Caco-2 (cell line): ENCODE measurements around the gene LEKR1. TPM values are rescaled to one million over a fixed set of nuclear protein-coding genes. Genes with fewer than 3 reads are reported as not detected.

Experiments
- Bru-seq: library from RNA; stranded (reverse); fragments of 400-500 nt; gene quantifications from one replicate; lab custom pipeline; 2021; lab: Mats Ljungman, UMichigan
- BruChase-seq, 2 experiments: library from RNA; stranded (reverse); fragments of 400-500 nt; gene quantifications; one replicate each; lab custom pipeline; 2021; lab: Mats Ljungman, UMichigan
- BruUV-seq: library from RNA; stranded (reverse); fragments of 400-500 nt; replicated peaks from 2 replicates; lab custom pipeline; 2021; lab: Mats Ljungman, UMichigan
- CTCF ChIA-PET: fragments of 300-600 bp; sonication (Branson Sonifier 250); formaldehyde crosslinking; loops from one replicate; lab custom pipeline; 2022; ENCODE audit warnings: antibody characterized with exemption; lab: Charles Lee
- POLR2A ChIA-PET: fragments of 300-600 bp; sonication (Branson Sonifier 250); formaldehyde crosslinking; loops from one replicate; lab custom pipeline; 2022; ENCODE audit warnings: antibody characterized with exemption; lab: Charles Lee
- DNase-seq, 2 experiments: peaks; one replicate each; pipeline versions ENCODE4 v3.0.0 to v3.0.0-alpha.2; 2020 to 2022
- H3K27me3 ChIP-seq: replicated peaks from 2 replicates; pipeline ENCODE4 v1.6.0; 2011; ENCODE audit warnings: low read length; ENCODE audit not compliant: control insufficient read depth, insufficient read depth
- H3K36me3 ChIP-seq: 2 replicates; pipeline ENCODE4 v1.5.1; 2011; ENCODE audit warnings: low read length; ENCODE audit not compliant: control insufficient read depth, insufficient read depth
- H3K4me1 ChIP-seq: fragments of 250-450 bp; sonication (Bioruptor Pico); 2 replicates; pipeline ENCODE4 v1.5.1; 2020; ENCODE audit warnings: mild to moderate bottlenecking
- H3K4me3 ChIP-seq: 2 replicates; pipeline ENCODE4 v1.5.1; 2011; ENCODE audit warnings: low read depth, mild to moderate bottlenecking, control low read depth, low read length
- H3K9me3 ChIP-seq: fragments of 250-450 bp; sonication (Bioruptor Pico); 2 replicates; pipeline ENCODE4 v1.5.1; 2020; ENCODE audit warnings: mild to moderate bottlenecking, moderate library complexity
- H3K27ac Mint-ChIP-seq: one replicate; pipeline ENCODE4 v1.8.0; 2022; ENCODE audit warnings: mixed read lengths; ENCODE audit not compliant: unreplicated experiment
- H3K27me3 Mint-ChIP-seq: one replicate; pipeline ENCODE4 v1.8.0; 2022; ENCODE audit warnings: mixed read lengths; ENCODE audit not compliant: insufficient read depth, unreplicated experiment
- H3K36me3 Mint-ChIP-seq: one replicate; pipeline ENCODE4 v1.8.0; 2022; ENCODE audit warnings: mild to moderate bottlenecking, mixed read lengths; ENCODE audit not compliant: insufficient read depth, unreplicated experiment
- H3K4me1 Mint-ChIP-seq: one replicate; pipeline ENCODE4 v1.8.0; 2022; ENCODE audit warnings: low read depth, mixed read lengths; ENCODE audit not compliant: unreplicated experiment
- H3K4me3 Mint-ChIP-seq: one replicate; pipeline ENCODE4 v1.8.0; 2022; ENCODE audit warnings: mild to moderate bottlenecking, moderate library complexity, mixed read lengths; ENCODE audit not compliant: unreplicated experiment
- H3K9me3 Mint-ChIP-seq: one replicate; pipeline ENCODE4 v1.8.0; 2022; ENCODE audit warnings: mixed read lengths; ENCODE audit not compliant: unreplicated experiment
- CTCF ChIP-seq, 2 experiments: fragments of 200-600 bp in 1 of 2; IDR thresholded peaks; 1 replicate in 1 of 2; 2 replicates in 1 of 2; pipeline versions ENCODE4 v1.5.1 to v1.8.0; 2011 to 2022; ENCODE audit warnings: antibody characterized with exemption in 1 of 2, control low read depth in 1 of 2, inconsistent platforms in 1 of 2, low read depth in 1 of 2, low read length in 1 of 2, mild to moderate bottlenecking in 1 of 2, moderate library complexity in 1 of 2; ENCODE audit not compliant: insufficient read depth in 1 of 2, severe bottlenecking in 1 of 2, unreplicated experiment in 1 of 2
- intact Hi-C: fragments of 100-400 bp; cut with micrococcal nuclease; formaldehyde crosslinking; loops from one replicate; pipeline ENCODE4 v1.10.0; 2022; ENCODE audit not compliant: unreplicated experiment
- long read RNA-seq: library from polyadenylated mRNA; stranded (forward); transcript quantifications from one replicate; pipeline ENCODE4 v2.0.0, GENCODE V29; 2022
- total RNA-seq: library from RNA; stranded (reverse); gene quantifications from 2 replicates; pipeline ENCODE4 v1.2.3, GENCODE V29; 2022

Gene LEKR1
- total RNA-seq = 1.4 and 1.6 TPM in 2 replicates
- percentile 40 among the genes with signal in this experiment for Bru-seq, nascent RNA
- BruChase-seq, experiment 1, labeled RNA remaining after a 2-hour chase = percentile 44 among the genes with signal in this experiment
- percentile 32 among the genes with signal in this experiment for BruChase-seq, experiment 2, labeled RNA remaining after a 6-hour chase
- long read RNA-seq, partial matches to known transcripts = 0 of 2 reads
- long read RNA-seq, other reads (novel, unspliced or antisense) = 1 of 2 reads

GRCh38 chr3:156826144-156826895 lies at the start of gene LEKR1:
Gene LEKR1, plus strand, starts transcription at chr3:156826353. Its CDS starts 2,977 bp downstream, at chr3:156829330.
- no peaks in the 10 kb centered on the region for H3K9me3 ChIP-seq
- no TSS peak for BruUV-seq
- ChIA-PET CTCF (no interaction called here), POLR2A (interaction anchor here (0.9 to 1.5 kb wide), 4 partner anchors 9 to 271 kb away, joined by 4 to 7 read pairs (median 4); partner anchors contain the start of gene SSR3)
- peak; percentile 93 to 94 for DNase-seq
- peak within 1 kb of the TSS; percentile 100 for H3K27ac Mint-ChIP-seq
- no peaks in the 10 kb centered on the region for H3K36me3 ChIP-seq
- TF ChIP-seq CTCF (IDR thresholded peaks at IDR 0.05; ENCODE audit: insufficient read depth in 1 of 2, low read depth in 1 of 2, low read length in 1 of 2, severe bottlenecking in 1 of 2, unreplicated experiment in 1 of 2) = no peak
- H3K4me1 ChIP-seq = peaks cover 21% of the 10 kb centered on the region
- H3K4me3 Mint-ChIP-seq = peak within 1 kb of the TSS; percentile 99
- H3K4me3 ChIP-seq = peak within 1 kb of the TSS; percentile 52
- no peaks in the 10 kb centered on the region for H3K9me3 Mint-ChIP-seq
- peaks cover 18% of the 10 kb centered on the region for H3K4me1 Mint-ChIP-seq
- no peaks in the 10 kb centered on the region for H3K27me3 Mint-ChIP-seq
- H3K36me3 Mint-ChIP-seq = peaks cover 18% of the 10 kb centered on the region
- intact Hi-C loops = loop anchor here (1.0 to 2.0 kb wide), 3 partner anchors 12 to 294 kb away; no protein-coding TSS in a partner anchor
- no peaks in the 10 kb centered on the region for H3K27me3 ChIP-seq

- Histone ChIP-seq H3K4me1 (peaks cover 8% of the 10 kb centered on the region), H3K36me3 (no peaks in the 10 kb centered on the region), H3K4me3 (no peak overlapping the region), H3K9me3 (no peaks in the 10 kb centered on the region), H3K27me3 (no peaks in the 10 kb centered on the region)
- no peaks in the 10 kb centered on the region for H3K36me3 Mint-ChIP-seq
- no peak for DNase-seq
- BruUV-seq = no TSS peak
- H3K27me3 Mint-ChIP-seq = no peaks in the 10 kb centered on the region
- intact Hi-C loops = no loop called here
- ChIA-PET POLR2A (no interaction called here), CTCF (no interaction called here)
- no peak for TF ChIP-seq CTCF (IDR thresholded peaks at IDR 0.05; ENCODE audit: insufficient read depth in 1 of 2, low read depth in 1 of 2, low read length in 1 of 2, severe bottlenecking in 1 of 2, unreplicated experiment in 1 of 2)
- no peak overlapping the region for H3K4me3 Mint-ChIP-seq
- no peaks in the 10 kb centered on the region for H3K9me3 Mint-ChIP-seq
- H3K27ac Mint-ChIP-seq = no peak overlapping the region
- peaks cover 7% of the 10 kb centered on the region for H3K4me1 Mint-ChIP-seq
Observed at GRCh38 chr3:156776871-156777270, 49.3 kb upstream of the LEKR1 start.

- Histone ChIP-seq H3K4me3 (no peak overlapping the region), H3K27me3 (no peaks in the 10 kb centered on the region), H3K4me1 (peaks cover 14% of the 10 kb centered on the region), H3K9me3 (no peaks in the 10 kb centered on the region), H3K36me3 (no peaks in the 10 kb centered on the region)
- no peak for TF ChIP-seq CTCF (IDR thresholded peaks at IDR 0.05; ENCODE audit: insufficient read depth in 1 of 2, low read depth in 1 of 2, low read length in 1 of 2, severe bottlenecking in 1 of 2, unreplicated experiment in 1 of 2)
- DNase-seq = no peak
- intact Hi-C loops = no loop called here
- H3K9me3 Mint-ChIP-seq = no peaks in the 10 kb centered on the region
- H3K4me3 Mint-ChIP-seq = no peak overlapping the region
- H3K27me3 Mint-ChIP-seq = no peaks in the 10 kb centered on the region
- no peaks in the 10 kb centered on the region for H3K36me3 Mint-ChIP-seq
- H3K27ac Mint-ChIP-seq = no peak overlapping the region
- ChIA-PET CTCF (no interaction called here), POLR2A (no interaction called here)
- H3K4me1 Mint-ChIP-seq = peaks cover 7% of the 10 kb centered on the region
- no TSS peak for BruUV-seq
Observed at GRCh38 chr3:156781310-156782230, 44.6 kb upstream of the LEKR1 start.
